ENCODE measurements around the gene PARVA.

The PARVA gene

DNA sequence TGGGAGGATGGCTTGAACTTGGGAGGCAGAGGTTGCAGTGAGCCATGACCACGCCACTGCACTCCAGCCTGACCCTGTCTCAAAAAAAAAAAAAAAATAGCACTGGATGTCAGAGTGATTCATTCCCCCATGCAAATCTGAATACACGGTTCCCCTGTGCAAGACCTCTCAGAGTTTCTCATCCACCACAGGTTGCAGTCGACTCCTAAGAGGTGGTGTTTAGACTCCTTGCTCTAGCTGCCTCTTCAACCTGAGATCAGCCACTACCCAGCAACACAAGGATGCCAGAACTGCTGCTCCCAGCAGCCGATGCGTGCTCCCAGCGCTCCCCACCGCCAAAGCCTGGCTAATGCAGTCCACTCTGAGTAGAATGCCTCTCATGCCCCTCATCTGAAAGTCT lies 97.5 kb downstream of the PARVA start:
- TF ChIP-seq, protein P1, sequence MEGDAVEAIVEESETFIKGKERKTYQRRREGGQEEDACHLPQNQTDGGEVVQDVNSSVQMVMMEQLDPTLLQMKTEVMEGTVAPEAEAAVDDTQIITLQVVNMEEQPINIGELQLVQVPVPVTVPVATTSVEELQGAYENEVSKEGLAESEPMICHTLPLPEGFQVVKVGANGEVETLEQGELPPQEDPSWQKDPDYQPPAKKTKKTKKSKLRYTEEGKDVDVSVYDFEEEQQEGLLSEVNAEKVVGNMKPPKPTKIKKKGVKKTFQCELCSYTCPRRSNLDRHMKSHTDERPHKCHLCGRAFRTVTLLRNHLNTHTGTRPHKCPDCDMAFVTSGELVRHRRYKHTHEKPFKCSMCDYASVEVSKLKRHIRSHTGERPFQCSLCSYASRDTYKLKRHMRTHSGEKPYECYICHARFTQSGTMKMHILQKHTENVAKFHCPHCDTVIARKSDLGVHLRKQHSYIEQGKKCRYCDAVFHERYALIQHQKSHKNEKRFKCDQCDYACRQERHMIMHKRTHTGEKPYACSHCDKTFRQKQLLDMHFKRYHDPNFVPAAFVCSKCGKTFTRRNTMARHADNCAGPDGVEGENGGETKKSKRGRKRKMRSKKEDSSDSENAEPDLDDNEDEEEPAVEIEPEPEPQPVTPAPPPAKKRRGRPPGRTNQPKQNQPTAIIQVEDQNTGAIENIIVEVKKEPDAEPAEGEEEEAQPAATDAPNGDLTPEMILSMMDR (IDR thresholded peaks at IDR 0.05; ENCODE audit: low read length, missing control alignments), result no peak
- DNase-seq (ENCODE audit: low read depth), result no peak

DNA sequence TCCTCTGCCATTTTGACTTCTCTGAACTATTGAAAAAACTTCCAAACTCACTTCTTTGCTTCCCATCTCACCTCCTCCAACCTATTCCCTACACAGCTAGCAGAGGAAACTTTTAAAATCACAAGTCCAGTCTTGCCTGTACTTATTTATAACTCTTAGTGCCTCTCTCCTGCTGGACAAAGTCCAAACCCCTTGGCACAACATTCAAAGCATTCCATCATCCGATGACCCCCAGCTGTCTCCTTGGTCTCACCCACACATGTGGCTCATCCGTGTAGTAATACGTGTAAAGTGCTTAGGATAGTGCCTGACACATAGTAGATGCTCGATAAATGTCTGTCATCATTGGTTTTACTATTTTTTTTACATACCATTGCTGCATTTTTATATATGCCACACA lies 101.4 kb downstream of the PARVA start:
- peak; percentile 62 for DNase-seq (ENCODE audit: low read depth)
- TF ChIP-seq, protein P1 (IDR thresholded peaks at IDR 0.05; ENCODE audit: low read length, missing control alignments), result no peak
- no peak overlapping the region for H3K4me3 ChIP-seq (replicated peaks; ENCODE audit: low read depth, low read length)

More for the DNA sequence above, 97.5 kb downstream of the PARVA start:
- H3K4me3 ChIP-seq (replicated peaks; ENCODE audit: low read depth, low read length), result no peak overlapping the region

DNA sequence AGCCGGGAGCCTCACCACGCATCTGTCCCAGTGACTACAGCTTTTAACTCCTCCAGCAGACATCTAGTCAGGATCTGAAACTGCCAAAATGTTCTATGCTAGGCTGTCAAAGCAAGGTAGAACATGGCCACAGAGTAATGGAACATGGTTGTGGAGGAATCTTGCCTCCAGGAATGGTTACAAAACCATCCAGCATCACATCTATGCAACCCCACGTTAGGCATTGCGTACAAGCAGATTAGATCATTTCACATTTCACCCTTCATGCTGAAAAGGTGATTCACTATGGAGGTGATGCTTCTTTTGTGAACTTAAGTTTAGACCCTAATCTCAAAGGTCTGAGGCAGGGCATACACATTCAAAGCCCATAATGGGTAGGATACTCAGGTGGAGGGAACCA lies 103.0 kb downstream of the PARVA start:
- H3K4me3 ChIP-seq (replicated peaks; ENCODE audit: low read depth, low read length), result no peak overlapping the region
- DNase-seq (ENCODE audit: low read depth), result no peak
- TF ChIP-seq, protein P1 (IDR thresholded peaks at IDR 0.05; ENCODE audit: low read length, missing control alignments), result no peak

DNA sequence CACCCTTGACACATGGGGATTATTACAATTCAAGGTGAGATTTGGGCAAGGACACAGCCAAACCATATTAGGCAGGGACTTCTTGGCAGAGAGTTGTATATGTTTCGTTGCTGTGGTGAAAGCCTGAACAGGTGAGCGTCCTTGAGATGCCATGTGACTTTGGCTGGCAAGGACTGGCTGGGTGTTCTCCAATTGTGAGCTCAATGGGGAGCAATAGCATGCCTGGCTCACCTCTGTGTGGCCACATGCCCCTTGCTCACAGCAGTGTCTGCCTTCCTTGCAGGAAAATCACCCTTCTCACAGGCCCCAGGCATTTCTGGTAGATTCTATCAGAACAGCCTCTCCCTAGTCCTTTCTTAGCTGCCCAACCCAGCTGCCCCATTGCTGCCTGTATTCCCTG lies 105.5 kb downstream of the PARVA start:
- no peak for DNase-seq (ENCODE audit: low read depth)
- TF ChIP-seq, protein P1 (IDR thresholded peaks at IDR 0.05; ENCODE audit: low read length, missing control alignments), result no peak
- no peak overlapping the region for H3K4me3 ChIP-seq (replicated peaks; ENCODE audit: low read depth, low read length)

DNA sequence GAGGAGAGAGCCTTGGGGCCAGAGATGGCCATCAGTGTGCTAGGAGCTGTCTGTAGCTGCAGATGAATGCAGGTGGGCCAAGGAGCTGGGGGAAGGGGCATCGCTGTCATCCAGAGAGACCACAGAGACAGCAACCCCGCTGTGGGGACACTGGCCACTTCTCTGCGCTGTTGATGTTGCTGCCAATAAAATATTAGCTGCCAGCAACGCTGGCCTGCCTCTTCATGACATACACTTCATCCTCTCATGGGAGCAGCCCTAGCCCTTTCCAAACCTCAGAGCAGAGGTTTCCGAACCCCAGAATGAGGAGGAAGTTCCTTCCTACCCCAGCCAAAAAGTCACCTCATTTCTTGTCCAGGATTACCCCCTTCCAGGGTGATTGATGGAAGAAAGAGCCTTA lies 106.2 kb downstream of the PARVA start:
- DNase-seq (ENCODE audit: low read depth), result no peak
- H3K4me3 ChIP-seq (replicated peaks; ENCODE audit: low read depth, low read length), result no peak overlapping the region
- TF ChIP-seq, protein P1 (IDR thresholded peaks at IDR 0.05; ENCODE audit: low read length, missing control alignments), result no peak

DNA sequence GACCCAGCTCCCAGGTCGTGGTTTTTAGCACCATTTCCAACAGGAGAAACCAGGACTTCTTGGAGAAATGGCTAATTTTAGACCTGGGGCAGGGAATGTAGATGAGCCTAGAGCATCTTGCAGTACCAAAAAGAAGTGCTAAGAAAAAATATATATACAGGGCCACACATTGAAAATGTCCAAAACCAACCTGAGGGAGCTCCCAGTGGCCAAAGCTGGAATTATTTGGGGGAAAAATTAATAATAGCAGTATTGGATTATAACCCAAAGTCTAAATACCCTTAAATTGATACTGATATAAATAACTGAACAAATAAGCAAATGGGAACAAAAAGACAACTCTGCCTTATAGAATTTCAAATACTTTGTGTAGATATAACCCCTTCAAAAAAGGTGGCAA lies 108.0 kb downstream of the PARVA start:
- no peak overlapping the region for H3K4me3 ChIP-seq (replicated peaks; ENCODE audit: low read depth, low read length)

DNA sequence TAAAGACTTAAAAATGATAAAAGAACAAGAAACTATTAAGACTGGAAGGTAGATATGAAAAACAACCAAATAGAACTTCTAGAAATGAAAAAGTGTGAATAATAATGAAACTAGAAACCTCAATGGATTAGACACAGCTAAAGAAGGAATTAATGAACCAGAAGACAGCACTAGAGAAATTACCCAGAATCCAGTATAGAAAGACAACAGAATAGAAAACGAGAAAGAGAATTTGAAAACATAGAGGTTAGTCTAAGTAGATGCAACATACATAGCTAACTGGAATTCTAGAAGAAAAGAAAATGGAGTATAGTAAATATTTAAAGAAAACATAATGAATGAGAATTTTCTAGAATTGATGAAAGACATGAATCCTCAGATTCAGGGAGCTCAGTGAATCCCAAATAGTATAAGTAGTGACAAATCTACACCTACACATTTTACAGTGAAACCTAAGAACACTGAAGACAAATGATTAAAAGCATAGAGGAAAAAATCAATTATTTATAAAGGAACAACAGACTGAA lies 111.9 kb downstream of the PARVA start:
- no peak for DNase-seq (ENCODE audit: low read depth)
- TF ChIP-seq, protein P1 (IDR thresholded peaks at IDR 0.05; ENCODE audit: low read length, missing control alignments), result no peak

More for the DNA sequence above, 108.0 kb downstream of the PARVA start:
- TF ChIP-seq, protein P1 (IDR thresholded peaks at IDR 0.05; ENCODE audit: low read length, missing control alignments), result peak; percentile 59
- peak; percentile 30 for DNase-seq (ENCODE audit: low read depth)

More for the DNA sequence above, 111.9 kb downstream of the PARVA start:
- no peak overlapping the region for H3K4me3 ChIP-seq (replicated peaks; ENCODE audit: low read depth, low read length)

Data from fibroblast of pulmonary artery (primary cell).